K562 (cell line): Measurements from ENCODE around the gene NPR2.

Experiments
- ATF3 ChIP-seq, 2 experiments: fragments of 450-650 bp in 1 of 2; sonication (generic) in 1 of 2; formaldehyde crosslinking in 1 of 2; IDR thresholded peaks in 1 of 2; conservative IDR thresholded peaks in 1 of 2; 2 replicates each; pipeline versions ENCODE4 v1.6.1 to v1.8.1; 2016 to 2023; ENCODE audit warnings: mild to moderate bottlenecking in 2 of 2, moderate library complexity in 2 of 2, inconsistent platforms in 1 of 2, missing genetic modification reagents in 1 of 2
- CREBBP ChIP-seq: IDR thresholded peaks from one replicate; pipeline ENCODE4 v1.6.1; 2012; ENCODE audit warnings: low read depth, mild to moderate bottlenecking, control low read depth, inconsistent platforms, low read length
- CREM ChIP-seq: IDR thresholded peaks from 2 replicates; pipeline ENCODE4 v1.6.1; 2014; ENCODE audit warnings: antibody characterized with exemption, low read depth
- CTCF ChIP-seq, 3 experiments: IDR thresholded peaks in 2 of 3; conservative IDR thresholded peaks in 1 of 3; 2 replicates each; pipeline ENCODE4 v1.5.1; 2011 to 2012; ENCODE audit warnings: low read length in 3 of 3, mild to moderate bottlenecking in 3 of 3, control low read depth in 2 of 3, improper control_type of control experiment in 1 of 3, inconsistent platforms in 1 of 3, low read depth in 1 of 3, mixed read lengths in 1 of 3, moderate library complexity in 1 of 3; ENCODE audit not compliant: insufficient read depth in 2 of 3
- E2F6 ChIP-seq, 2 experiments: IDR thresholded peaks; 2 replicates each; pipeline ENCODE4 v1.6.1; 2011; ENCODE audit warnings: borderline replicate concordance in 1 of 2, control low read depth in 1 of 2, low read depth in 1 of 2, low read length in 1 of 2, mild to moderate bottlenecking in 1 of 2, mixed read lengths in 1 of 2, moderate library complexity in 1 of 2; ENCODE audit not compliant: insufficient read depth in 1 of 2, insufficient read length in 1 of 2, poor library complexity in 1 of 2, severe bottlenecking in 1 of 2; ENCODE audit errors: extremely low read depth in 1 of 2
- FIP1L1 ChIP-seq: fragments of 200-400 bp; formaldehyde crosslinking; IDR thresholded peaks from 2 replicates; pipeline ENCODE4 v1.6.1; 2018; ENCODE audit warnings: mild to moderate bottlenecking, low read depth, low read length; ENCODE audit not compliant: poor library complexity, severe bottlenecking
- IRF9 ChIP-seq: fragments of 450-650 bp; IDR thresholded peaks from 2 replicates; pipeline ENCODE4 v1.6.1; 2016; ENCODE audit warnings: missing biosample characterization, missing genetic modification characterization
- JUND ChIP-seq, 2 experiments: IDR thresholded peaks; 2 replicates in 1 of 2; 3 replicates in 1 of 2; pipeline ENCODE4 v1.6.1; 2011; ENCODE audit warnings: borderline replicate concordance in 2 of 2, low read depth in 2 of 2, low read length in 2 of 2, improper control_type of control experiment in 1 of 2, missing biosample characterization in 1 of 2, missing genetic modification characterization in 1 of 2, missing genetic modification reagents in 1 of 2
- KLF6 ChIP-seq: fragments of 250-450 bp; sonication (Bioruptor Pico); IDR thresholded peaks from 2 replicates; pipeline ENCODE4 v1.4.0; 2020; ENCODE audit warnings: mild to moderate bottlenecking, moderate library complexity, borderline replicate concordance
- RBFOX2 ChIP-seq: fragments of 200-400 bp; formaldehyde crosslinking; IDR thresholded peaks from 2 replicates; pipeline ENCODE4 v1.6.1; 2017; ENCODE audit warnings: low read depth, mild to moderate bottlenecking, low read length, moderate library complexity
- ZFPM2 ChIP-seq: fragments of 250-450 bp; sonication (Bioruptor Pico); IDR thresholded peaks from 2 replicates; pipeline ENCODE4 v1.5.1; 2022; ENCODE audit warnings: mild to moderate bottlenecking
- TF ChIP-seq, protein P1 (sequence below): fragments of 250-450 bp; sonication (Bioruptor Pico); IDR thresholded peaks from 2 replicates; pipeline ENCODE4 v1.4.0; 2020; ENCODE audit warnings: mild to moderate bottlenecking
- TF ChIP-seq, protein P2 (sequence below): sonication (generic); formaldehyde crosslinking; IDR thresholded peaks from 2 replicates; pipeline ENCODE4 v1.8.1; 2023; ENCODE audit warnings: missing genetic modification reagents, mild to moderate bottlenecking, borderline replicate concordance

DNA sequence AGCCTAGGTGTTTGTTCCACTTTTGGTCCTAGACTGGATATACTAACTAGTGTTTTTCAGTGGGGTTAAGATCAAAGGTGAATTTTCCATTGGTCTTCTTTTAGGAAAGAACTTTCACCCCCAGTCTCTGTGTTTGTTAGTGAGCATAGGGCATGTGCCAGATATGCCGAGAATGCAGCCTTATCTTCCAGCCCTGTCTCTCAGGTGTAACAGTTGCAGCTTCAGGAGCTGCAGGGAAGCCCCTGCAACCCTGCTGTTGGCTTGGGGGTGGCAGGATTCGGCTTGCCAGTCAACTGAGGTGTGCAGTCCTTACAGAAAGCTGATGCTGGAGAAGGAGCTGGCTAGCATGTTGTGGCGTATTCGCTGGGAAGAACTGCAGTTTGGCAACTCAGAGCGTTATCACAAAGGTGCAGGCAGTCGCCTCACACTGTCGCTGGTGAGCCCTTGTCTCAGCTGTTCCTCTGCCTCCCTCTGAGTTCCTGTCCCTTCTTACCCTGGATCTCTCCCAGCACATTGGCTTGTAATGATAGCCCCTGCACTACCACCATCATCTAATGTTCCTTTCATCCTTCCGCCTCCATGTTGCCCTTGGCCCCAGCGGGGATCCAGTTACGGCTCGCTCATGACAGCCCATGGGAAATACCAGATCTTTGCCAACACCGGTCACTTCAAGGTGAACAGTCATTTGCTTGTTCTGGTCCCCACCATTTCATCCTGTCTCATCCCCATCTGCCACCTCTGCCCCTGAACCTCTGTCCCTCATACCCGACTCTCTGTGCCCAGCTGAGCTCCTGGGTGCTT, 10.1 kb downstream of the NPR2 start:
- TF ChIP-seq IRF9 (tag) (no peak), FIP1L1 (no peak), CTCF (IDR thresholded peaks at IDR 0.05 in 2 of 3, conservative IDR thresholded peaks at IDR 0.05 in 1 of 3; ENCODE audit: insufficient read depth in 2 of 3, low read depth in 1 of 3, low read length in 3 of 3) (peak in 2 of 3 experiments; percentile 14 to 15; a peak in 1 of 6 replicates), ATF3 (IDR thresholded peaks at IDR 0.05) (no peak), ATF3 (CRISPR knock-in tag; conservative IDR thresholded peaks at IDR 0.05) (no peak), JUND (IDR thresholded peaks at IDR 0.05; ENCODE audit: borderline replicate concordance, low read depth, low read length) (0 out of 2 replicates have a peak, but pooled peaks have one; percentile 7), JUND (tag; IDR thresholded peaks at IDR 0.05; ENCODE audit: borderline replicate concordance, low read depth, low read length) (no peak; the same call in 2 of the 3 replicates), CREBBP (no peak), RBFOX2 (no peak), E2F6 (IDR thresholded peaks at IDR 0.05; ENCODE audit: borderline replicate concordance in 1 of 2, extremely low read depth in 1 of 2, insufficient read depth in 1 of 2, insufficient read length in 1 of 2, low read depth in 1 of 2, low read length in 1 of 2, poor library complexity in 1 of 2, severe bottlenecking in 1 of 2) (no peak), CREM (no peak), KLF6 (CRISPR knock-in tag) (no peak), ZFPM2 (CRISPR knock-in tag) (no peak)
- TF ChIP-seq, protein P1, sequence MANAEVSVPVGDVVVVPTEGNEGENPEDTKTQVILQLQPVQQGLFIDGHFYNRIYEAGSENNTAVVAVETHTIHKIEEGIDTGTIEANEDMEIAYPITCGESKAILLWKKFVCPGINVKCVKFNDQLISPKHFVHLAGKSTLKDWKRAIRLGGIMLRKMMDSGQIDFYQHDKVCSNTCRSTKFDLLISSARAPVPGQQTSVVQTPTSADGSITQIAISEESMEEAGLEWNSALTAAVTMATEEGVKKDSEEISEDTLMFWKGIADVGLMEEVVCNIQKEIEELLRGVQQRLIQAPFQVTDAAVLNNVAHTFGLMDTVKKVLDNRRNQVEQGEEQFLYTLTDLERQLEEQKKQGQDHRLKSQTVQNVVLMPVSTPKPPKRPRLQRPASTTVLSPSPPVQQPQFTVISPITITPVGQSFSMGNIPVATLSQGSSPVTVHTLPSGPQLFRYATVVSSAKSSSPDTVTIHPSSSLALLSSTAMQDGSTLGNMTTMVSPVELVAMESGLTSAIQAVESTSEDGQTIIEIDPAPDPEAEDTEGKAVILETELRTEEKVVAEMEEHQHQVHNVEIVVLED = no peak
- TF ChIP-seq, protein P2, sequence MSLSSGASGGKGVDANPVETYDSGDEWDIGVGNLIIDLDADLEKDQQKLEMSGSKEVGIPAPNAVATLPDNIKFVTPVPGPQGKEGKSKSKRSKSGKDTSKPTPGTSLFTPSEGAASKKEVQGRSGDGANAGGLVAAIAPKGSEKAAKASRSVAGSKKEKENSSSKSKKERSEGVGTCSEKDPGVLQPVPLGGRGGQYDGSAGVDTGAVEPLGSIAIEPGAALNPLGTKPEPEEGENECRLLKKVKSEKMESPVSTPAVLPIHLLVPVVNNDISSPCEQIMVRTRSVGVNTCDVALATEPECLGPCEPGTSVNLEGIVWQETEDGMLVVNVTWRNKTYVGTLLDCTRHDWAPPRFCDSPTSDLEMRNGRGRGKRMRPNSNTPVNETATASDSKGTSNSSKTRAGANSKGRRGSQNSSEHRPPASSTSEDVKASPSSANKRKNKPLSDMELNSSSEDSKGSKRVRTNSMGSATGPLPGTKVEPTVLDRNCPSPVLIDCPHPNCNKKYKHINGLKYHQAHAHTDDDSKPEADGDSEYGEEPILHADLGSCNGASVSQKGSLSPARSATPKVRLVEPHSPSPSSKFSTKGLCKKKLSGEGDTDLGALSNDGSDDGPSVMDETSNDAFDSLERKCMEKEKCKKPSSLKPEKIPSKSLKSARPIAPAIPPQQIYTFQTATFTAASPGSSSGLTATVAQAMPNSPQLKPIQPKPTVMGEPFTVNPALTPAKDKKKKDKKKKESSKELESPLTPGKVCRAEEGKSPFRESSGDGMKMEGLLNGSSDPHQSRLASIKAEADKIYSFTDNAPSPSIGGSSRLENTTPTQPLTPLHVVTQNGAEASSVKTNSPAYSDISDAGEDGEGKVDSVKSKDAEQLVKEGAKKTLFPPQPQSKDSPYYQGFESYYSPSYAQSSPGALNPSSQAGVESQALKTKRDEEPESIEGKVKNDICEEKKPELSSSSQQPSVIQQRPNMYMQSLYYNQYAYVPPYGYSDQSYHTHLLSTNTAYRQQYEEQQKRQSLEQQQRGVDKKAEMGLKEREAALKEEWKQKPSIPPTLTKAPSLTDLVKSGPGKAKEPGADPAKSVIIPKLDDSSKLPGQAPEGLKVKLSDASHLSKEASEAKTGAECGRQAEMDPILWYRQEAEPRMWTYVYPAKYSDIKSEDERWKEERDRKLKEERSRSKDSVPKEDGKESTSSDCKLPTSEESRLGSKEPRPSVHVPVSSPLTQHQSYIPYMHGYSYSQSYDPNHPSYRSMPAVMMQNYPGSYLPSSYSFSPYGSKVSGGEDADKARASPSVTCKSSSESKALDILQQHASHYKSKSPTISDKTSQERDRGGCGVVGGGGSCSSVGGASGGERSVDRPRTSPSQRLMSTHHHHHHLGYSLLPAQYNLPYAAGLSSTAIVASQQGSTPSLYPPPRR (CRISPR knock-in tag) = no peak
